GM10847 (cell line): ENCODE data around the gene MB.

Experiments used
- POLR2A ChIP-seq: IDR thresholded peaks from 2 replicates; pipeline ENCODE4 v1.6.1; 2011; ENCODE audit not compliant: insufficient read length; ENCODE audit errors: extremely low read depth

MB gene

GRCh38 chr22:35645646-35646045, 28.5 kb upstream of the MB start:
- TF ChIP-seq POLR2A: no peak

- TF ChIP-seq POLR2A: no peak
These were observed 26.9 kb upstream of the MB start for GRCh38 chr22:35643991-35644390.

- no peak for TF ChIP-seq POLR2A
These were observed 25.2 kb upstream of the MB start for GRCh38 chr22:35642305-35642741.

GRCh38 chr22:35641494-35642120, 24.5 kb upstream of the MB start:
- TF ChIP-seq POLR2A: no peak

GRCh38 chr22:35638410-35638809, 21.3 kb upstream of the MB start:
- TF ChIP-seq POLR2A: no peak

- TF ChIP-seq POLR2A: no peak
These were observed 20.9 kb upstream of the MB start for GRCh38 chr22:35638001-35638400.

- TF ChIP-seq POLR2A: no peak
These were observed 20.1 kb upstream of the MB start for GRCh38 chr22:35637254-35637653.

- TF ChIP-seq POLR2A: no peak
These were observed 17.9 kb upstream of the MB start for GRCh38 chr22:35634943-35635540.

GRCh38 chr22:35634015-35634414, 16.9 kb upstream of the MB start:
- TF ChIP-seq POLR2A: no peak

GRCh38 chr22:35633520-35633919, 16.4 kb upstream of the MB start:
- no peak for TF ChIP-seq POLR2A

GRCh38 chr22:35632935-35633334, 15.8 kb upstream of the MB start:
- TF ChIP-seq POLR2A: no peak

- TF ChIP-seq POLR2A: no peak
These were observed 14.5 kb upstream of the MB start for GRCh38 chr22:35631597-35631996.

- no peak for TF ChIP-seq POLR2A
These were observed 13.8 kb upstream of the MB start for GRCh38 chr22:35630891-35631290.

GRCh38 chr22:35630387-35630793, 13.3 kb upstream of the MB start:
- TF ChIP-seq POLR2A: no peak

- TF ChIP-seq POLR2A: no peak
These were observed 12.5 kb upstream of the MB start for GRCh38 chr22:35629406-35630216.

GRCh38 chr22:35628732-35629131, 11.6 kb upstream of the MB start:
- TF ChIP-seq POLR2A: no peak
